ENCODE data around the gene EGLN3.

GRCh38 chr14:33972583-33973081 is 21.8 kb upstream of the EGLN3 start:
- TF ChIP-seq CTCF (conservative IDR thresholded peaks at IDR 0.05), result no peak
- TF ChIP-seq EZH2 (IDR thresholded peaks at IDR 0.05; ENCODE audit: low read depth), result no peak

Measured in PC-9 (cell line).